ENCODE data around the gene ENTPD8.

Gene ENTPD8

GRCh38 chr9:137479892-137480685 is 38.9 kb upstream of the ENTPD8 start:
- no peak overlapping the region for H3K4me3 ChIP-seq (ENCODE audit: low read depth, low read length)
- no peak for DNase-seq (ENCODE audit: low read depth)
- no peak for TF ChIP-seq CTCF (conservative IDR thresholded peaks at IDR 0.05; ENCODE audit: low read depth, low read length)

- H3K4me3 ChIP-seq (ENCODE audit: low read depth, low read length) = peak overlapping the region; percentile 15
- DNase-seq (ENCODE audit: low read depth) = peak; percentile 78
- TF ChIP-seq CTCF (conservative IDR thresholded peaks at IDR 0.05; ENCODE audit: low read depth, low read length) = no peak
Observed at GRCh38 chr9:137478962-137479861, 38.1 kb upstream of the ENTPD8 start.

DNA sequence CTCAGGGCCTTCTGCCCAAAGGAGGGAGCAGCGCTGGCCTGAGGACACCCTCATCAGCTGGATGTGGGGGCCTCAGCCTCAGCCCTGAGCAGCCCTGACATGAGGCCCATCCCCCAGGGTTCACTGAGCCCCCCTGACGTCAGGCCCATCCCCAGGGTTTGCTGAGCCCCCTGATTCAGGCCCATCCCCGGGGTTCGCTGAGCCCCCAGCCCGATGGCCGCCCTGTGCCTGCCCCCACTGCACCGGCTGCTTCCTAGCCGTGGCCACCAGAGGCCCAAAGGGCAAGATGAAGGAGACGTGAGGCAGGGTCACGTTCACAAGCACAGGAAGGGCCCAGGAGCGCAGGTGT is 37.4 kb upstream of the ENTPD8 start:
- DNase-seq (ENCODE audit: low read depth) = no peak
- H3K4me3 ChIP-seq (ENCODE audit: low read depth, low read length) = no peak overlapping the region
- TF ChIP-seq CTCF (conservative IDR thresholded peaks at IDR 0.05; ENCODE audit: low read depth, low read length) = no peak

- no peak for DNase-seq (ENCODE audit: low read depth)
- no peak overlapping the region for H3K4me3 ChIP-seq (ENCODE audit: low read depth, low read length)
- TF ChIP-seq CTCF (conservative IDR thresholded peaks at IDR 0.05; ENCODE audit: low read depth, low read length) = no peak
Observed at GRCh38 chr9:137477778-137478612, 36.8 kb upstream of the ENTPD8 start.

GRCh38 chr9:137476856-137477255 is 35.7 kb upstream of the ENTPD8 start:
- TF ChIP-seq CTCF (conservative IDR thresholded peaks at IDR 0.05; ENCODE audit: low read depth, low read length) = no peak
- DNase-seq (ENCODE audit: low read depth) = no peak
- no peak overlapping the region for H3K4me3 ChIP-seq (ENCODE audit: low read depth, low read length)

DNA sequence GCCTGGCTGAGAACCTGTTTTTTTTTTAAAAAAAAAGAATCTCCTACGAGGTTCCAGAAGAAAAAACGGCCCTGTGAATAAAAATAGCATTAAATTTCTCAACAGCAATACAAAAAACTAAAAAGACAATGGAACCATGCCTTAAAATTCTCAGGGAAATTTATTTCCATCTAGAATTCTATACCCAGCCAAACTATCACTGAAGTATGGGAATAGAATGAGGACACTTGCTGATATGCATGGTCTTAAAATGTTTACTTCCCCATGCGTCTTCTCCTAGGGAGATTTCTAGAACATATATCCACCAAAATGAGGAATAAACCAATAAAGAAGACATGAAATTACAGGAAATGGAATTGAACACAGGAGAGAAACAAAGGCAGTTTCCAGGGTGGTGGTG is 34.5 kb upstream of the ENTPD8 start:
- no peak for DNase-seq (ENCODE audit: low read depth)
- H3K4me3 ChIP-seq (ENCODE audit: low read depth, low read length) = no peak overlapping the region
- no peak for TF ChIP-seq CTCF (conservative IDR thresholded peaks at IDR 0.05; ENCODE audit: low read depth, low read length)
